ENCODE data around the gene SHCBP1. TPM values are rescaled to one million over a fixed set of nuclear protein-coding genes. Genes with fewer than 3 reads are reported as not detected.

Gene SHCBP1
- total RNA-seq, 3 donors from 2014 or later (not counting 1 experiment from before 2014, with no cell fraction given): 2.2 to 3.6 (median 3.5) TPM

GRCh38 chr16:46606231-46606630 is 14.9 kb downstream of the SHCBP1 start:
- Mint-ChIP-seq H3K9me3 (no peaks in the 10 kb centered on the region), H3K36me3 (no peaks in the 10 kb centered on the region), H3K4me1 (no peaks in the 10 kb centered on the region), H3K27me3 (ENCODE audit: low read depth in 2 of 2) (no peaks in the 10 kb centered on the region), H3K4me3 (no peak overlapping the region), H3K27ac (no peak overlapping the region)
- WGBS (ENCODE audit: insufficient coverage): over 99% methylated on average over 4 of the region's 5 CpGs
- ATAC-seq (no peak), DNase-seq (no peak)
- H3K36me3 ChIP-seq (ENCODE audit: control insufficient read depth, insufficient read depth, low read length): no peaks in the 10 kb centered on the region
- no peak overlapping the region for H3K4me3 ChIP-seq (ENCODE audit: low read length)
- TF ChIP-seq CTCF (IDR thresholded peaks at IDR 0.05): no peak
- no peaks in the 10 kb centered on the region for H3K9me3 ChIP-seq (ENCODE audit: control insufficient read depth, insufficient read depth, low read length)
- intact Hi-C loops (cut with micrococcal nuclease): no loop called here
- no peaks in the 10 kb centered on the region for H3K27me3 ChIP-seq (ENCODE audit: control insufficient read depth, insufficient read depth, low read length)
- no peak overlapping the region for H3K27ac ChIP-seq (ENCODE audit: low read length)
- H3K4me1 ChIP-seq (ENCODE audit: control insufficient read depth, insufficient read depth, low read length): no peaks in the 10 kb centered on the region

GRCh38 chr16:46591257-46591656 is 29.9 kb downstream of the SHCBP1 start:
- no peaks in the 10 kb centered on the region for H3K4me1 ChIP-seq (ENCODE audit: control insufficient read depth, insufficient read depth, low read length)
- WGBS (ENCODE audit: insufficient coverage): no CpG with 5 or more reads among the region's 1 CpG
- Mint-ChIP-seq H3K27ac (no peak overlapping the region), H3K27me3 (ENCODE audit: low read depth in 2 of 2) (no peaks in the 10 kb centered on the region), H3K36me3 (peaks cover 11% of the 10 kb centered on the region), H3K4me3 (no peak overlapping the region), H3K9me3 (peaks cover 2 to 9% of the 10 kb centered on the region in 2 donors), H3K4me1 (no peaks in the 10 kb centered on the region)
- H3K27ac ChIP-seq (ENCODE audit: low read length): no peak overlapping the region
- H3K36me3 ChIP-seq (ENCODE audit: control insufficient read depth, insufficient read depth, low read length): no peaks in the 10 kb centered on the region
- intact Hi-C loops (cut with micrococcal nuclease): no loop called here
- no peaks in the 10 kb centered on the region for H3K9me3 ChIP-seq (ENCODE audit: control insufficient read depth, insufficient read depth, low read length)
- DNase-seq (no peak), ATAC-seq (no peak)
- no peak overlapping the region for H3K4me3 ChIP-seq (ENCODE audit: low read length)
- no peaks in the 10 kb centered on the region for H3K27me3 ChIP-seq (ENCODE audit: control insufficient read depth, insufficient read depth, low read length)
- TF ChIP-seq CTCF (IDR thresholded peaks at IDR 0.05): no peak

- Mint-ChIP-seq H3K9me3 (peaks cover 6 to 14% of the 10 kb centered on the region in 2 donors), H3K27me3 (ENCODE audit: low read depth in 2 of 2) (no peaks in the 10 kb centered on the region), H3K36me3 (peaks cover 17% of the 10 kb centered on the region), H3K4me1 (peaks cover 31% of the 10 kb centered on the region in 2 donors), H3K4me3 (no peak overlapping the region), H3K27ac (no peak overlapping the region)
- Histone ChIP-seq H3K27ac (ENCODE audit: low read length) (no peak overlapping the region), H3K4me3 (ENCODE audit: low read length) (no peak overlapping the region), H3K9me3 (ENCODE audit: control insufficient read depth, insufficient read depth, low read length) (peaks cover 7% of the 10 kb centered on the region), H3K4me1 (ENCODE audit: control insufficient read depth, insufficient read depth, low read length) (no peaks in the 10 kb centered on the region), H3K27me3 (ENCODE audit: control insufficient read depth, insufficient read depth, low read length) (no peaks in the 10 kb centered on the region), H3K36me3 (ENCODE audit: control insufficient read depth, insufficient read depth, low read length) (no peaks in the 10 kb centered on the region)
- ATAC-seq (no peak), DNase-seq (no peak)
- no peak for TF ChIP-seq CTCF (IDR thresholded peaks at IDR 0.05)
- intact Hi-C loops (cut with micrococcal nuclease): no loop called here
Measured at GRCh38 chr16:46586011-46586577, 35.1 kb downstream of the SHCBP1 start.

GRCh38 chr16:46583036-46583435 is 38.1 kb downstream of the SHCBP1 start:
- H3K9me3 ChIP-seq (ENCODE audit: control insufficient read depth, insufficient read depth, low read length): peaks cover 7% of the 10 kb centered on the region
- H3K9me3 Mint-ChIP-seq: peaks cover 6 to 11% of the 10 kb centered on the region in 2 donors
- H3K36me3 Mint-ChIP-seq: peaks cover 17% of the 10 kb centered on the region
- H3K4me1 ChIP-seq (ENCODE audit: control insufficient read depth, insufficient read depth, low read length): no peaks in the 10 kb centered on the region
- intact Hi-C loops (cut with micrococcal nuclease): no loop called here
- H3K4me3 Mint-ChIP-seq: peak overlapping the region; percentile 25
- H3K4me1 Mint-ChIP-seq: peaks cover 31% of the 10 kb centered on the region in 2 donors
- no peaks in the 10 kb centered on the region for H3K36me3 ChIP-seq (ENCODE audit: control insufficient read depth, insufficient read depth, low read length)
- no peak overlapping the region for H3K4me3 ChIP-seq (ENCODE audit: low read length)
- ATAC-seq: peak; percentile 67 to 85 (median 77)
- H3K27me3 ChIP-seq (ENCODE audit: control insufficient read depth, insufficient read depth, low read length): no peaks in the 10 kb centered on the region
- 38% methylated on average over 2 of the region's 2 CpGs for WGBS (ENCODE audit: insufficient coverage)
- H3K27me3 Mint-ChIP-seq (ENCODE audit: low read depth in 2 of 2): no peaks in the 10 kb centered on the region
- H3K27ac Mint-ChIP-seq: peak overlapping the region; percentile 7 to 81
- no peak overlapping the region for H3K27ac ChIP-seq (ENCODE audit: low read length)
- TF ChIP-seq CTCF (IDR thresholded peaks at IDR 0.05): no peak
- peak in 1 of 2 donors; percentile 6 for DNase-seq

All from natural killer cell (primary cell).